Activated CD4-positive, alpha-beta T cell treated with anti-CD3 and anti-CD28 coated beads, Interleukin-2, amount 50 U/mL, for 4 hours (primary cell): ENCODE data around the gene PLAAT2.

Experiments
- DNase-seq, 2 experiments: peaks; one replicate each; pipeline ENCODE4 v3.0.0-alpha.2; 2020

The PLAAT2 gene

GRCh38 chr11:63512816-63513215 is 50.4 kb downstream of the PLAAT2 start:
- no peak for DNase-seq

- DNase-seq, result no peak
Observed at GRCh38 chr11:63511048-63511748, 52.0 kb downstream of the PLAAT2 start.

GRCh38 chr11:63510360-63511047 is 52.7 kb downstream of the PLAAT2 start:
- DNase-seq, result no peak

GRCh38 chr11:63508745-63509144 is 54.4 kb downstream of the PLAAT2 start:
- no peak for DNase-seq

GRCh38 chr11:63508009-63508408 is 55.2 kb downstream of the PLAAT2 start:
- no peak for DNase-seq

DNA sequence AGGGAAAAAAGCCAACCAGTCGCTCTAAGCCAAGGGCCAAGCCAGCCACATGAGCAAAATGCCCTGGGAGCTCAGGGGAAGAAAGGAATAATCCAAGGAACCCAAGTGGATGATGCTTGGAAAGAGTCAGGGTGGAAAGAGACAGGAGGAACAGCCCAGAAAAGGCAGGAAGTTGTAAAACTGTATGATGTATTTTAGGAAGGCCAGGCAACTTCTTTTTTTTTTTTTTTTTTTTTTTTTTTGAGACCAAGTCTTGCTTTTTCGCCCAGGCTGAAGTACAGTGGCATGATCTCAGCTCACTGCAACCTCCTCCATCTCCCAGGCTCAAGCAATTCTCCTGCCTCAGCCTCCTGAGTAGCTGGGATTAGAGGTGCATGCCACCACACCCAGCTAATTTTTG is 55.7 kb downstream of the PLAAT2 start:
- no peak for DNase-seq

GRCh38 chr11:63506876-63507275 is 56.3 kb downstream of the PLAAT2 start:
- DNase-seq, result no peak

DNA sequence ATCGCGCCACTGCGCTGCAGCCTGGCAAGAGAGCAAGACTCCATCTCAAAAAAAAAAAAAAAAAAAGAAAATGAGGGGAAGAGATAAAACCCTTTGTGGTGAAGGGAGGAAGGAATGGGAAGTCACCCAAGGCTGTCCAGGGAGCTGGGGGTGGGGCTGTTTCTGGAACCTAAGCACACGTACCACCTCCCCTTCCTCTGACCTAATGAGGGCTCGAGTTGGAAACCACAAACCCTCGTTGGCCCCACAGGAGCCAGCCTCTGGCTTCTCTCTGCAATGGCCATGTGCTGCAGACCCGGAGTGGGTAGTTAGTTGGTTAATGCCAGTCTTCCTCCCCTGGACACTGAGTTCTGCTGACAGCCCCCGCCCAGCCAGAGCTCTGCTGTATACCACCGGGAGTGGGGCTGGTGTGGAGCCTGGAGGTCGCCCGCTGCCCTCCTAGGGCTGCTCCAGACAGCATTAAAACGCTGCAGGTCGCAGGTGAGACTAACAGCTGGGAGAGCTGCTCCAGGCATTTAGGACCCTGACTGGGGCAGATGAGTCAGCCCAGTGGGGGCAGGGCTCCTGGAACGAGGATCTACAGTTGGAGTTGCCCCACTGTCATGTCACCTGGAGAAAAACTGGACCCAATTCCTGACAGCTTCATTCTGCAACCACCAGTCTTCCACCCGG is 57.2 kb downstream of the PLAAT2 start, which contains the start of gene LGALS12:
LGALS12 (plus strand) TSS at position 228 of the 672 bp plus-strand sequence; CDS start at position 603, 375 bp downstream.
- DNase-seq, result no peak

GRCh38 chr11:63504933-63505586 is 58.1 kb downstream of the PLAAT2 start:
- DNase-seq, result no peak

DNA sequence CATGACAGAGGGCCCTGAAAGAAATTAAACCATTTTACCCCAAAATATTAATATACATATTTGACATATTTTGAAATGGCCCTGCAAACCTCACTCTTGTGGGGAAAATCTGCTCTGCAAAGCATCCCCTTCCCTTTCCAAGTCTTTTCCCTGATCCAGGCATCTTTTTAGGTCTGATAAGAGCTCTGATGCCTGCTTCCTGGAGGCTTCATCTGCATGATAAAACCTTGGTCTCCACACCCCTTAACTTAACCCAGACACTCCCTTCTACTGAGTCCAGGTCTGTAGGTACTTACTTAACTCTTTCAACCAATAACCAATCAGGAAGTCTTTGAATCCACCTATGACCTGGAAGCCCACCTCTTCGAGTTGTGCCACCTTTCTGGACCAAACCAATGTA is 59.1 kb downstream of the PLAAT2 start:
- no peak for DNase-seq

DNA sequence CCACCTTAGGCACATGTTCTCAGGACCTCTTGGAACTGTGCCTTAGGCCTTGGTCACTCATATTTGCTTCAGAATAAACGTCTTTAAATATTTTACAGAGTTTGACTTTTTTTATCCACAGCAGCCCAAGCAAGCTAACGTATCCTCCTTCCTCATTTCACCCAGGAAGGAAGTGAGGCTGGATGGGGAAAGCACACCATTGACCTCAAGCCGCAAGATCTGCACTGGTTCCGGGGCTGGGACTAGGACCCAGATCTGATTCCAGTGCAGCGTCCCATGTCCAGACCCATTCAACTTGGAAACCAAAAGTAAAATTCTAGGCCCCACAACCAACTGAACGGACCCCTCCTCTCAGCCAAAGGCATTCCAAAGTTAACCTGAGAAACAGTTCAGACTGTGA is 59.7 kb downstream of the PLAAT2 start:
- DNase-seq, result no peak
